Transverse colon (tissue), 4 donors: Measurements from ENCODE around the gene PARP6. TPM values are rescaled to one million over a fixed set of nuclear protein-coding genes. Genes with fewer than 3 reads are reported as not detected.

Experiments
- DNase-seq: peaks from one replicate; pipeline ENCODE4 v3.0.0-alpha.2; 2019
- H3K27ac ChIP-seq, 4 donors: fragments of 200-600 bp; sonication (generic); 2 replicates each; pipeline ENCODE4 v1.5.1; 2016 to 2018; ENCODE audit warnings: inconsistent platforms in 4 of 4
- H3K27me3 ChIP-seq: fragments of 200-600 bp; sonication (generic); 2 replicates; pipeline ENCODE4 v1.5.1; 2017; ENCODE audit warnings: inconsistent platforms
- H3K36me3 ChIP-seq, 4 donors: fragments of 200-600 bp; sonication (generic); 2 replicates each; pipeline ENCODE4 v1.5.1; 2017 to 2019; ENCODE audit warnings: inconsistent platforms in 4 of 4
- H3K4me1 ChIP-seq, 4 donors: fragments of 200-600 bp; sonication (generic); 2 replicates each; pipeline ENCODE4 v1.5.1; 2017 to 2020; ENCODE audit warnings: inconsistent platforms in 4 of 4
- H3K4me3 ChIP-seq, 4 donors: fragments of 200-600 bp; sonication (generic); 1 replicate in 1 of 4; 2 replicates in 3 of 4; pipeline versions ENCODE4 v1.5.1 to v1.6.1; 2017 to 2019; ENCODE audit warnings: inconsistent platforms in 4 of 4
- H3K9me3 ChIP-seq, 2 donors: fragments of 200-600 bp; sonication (generic); 2 replicates each; pipeline ENCODE4 v1.5.1; 2017 to 2019; ENCODE audit warnings: inconsistent platforms in 2 of 2
- EP300 ChIP-seq: sonication (generic); formaldehyde crosslinking; IDR thresholded peaks from one replicate; pipeline ENCODE4 v1.6.1; 2017; ENCODE audit warnings: antibody characterized with exemption, low read depth
- POLR2A ChIP-seq: fragments of 450-650 bp; IDR thresholded peaks from one replicate; pipeline ENCODE4 v1.6.1; 2016; ENCODE audit warnings: antibody characterized with exemption, mild to moderate bottlenecking, moderate library complexity
- POLR2AphosphoS5 ChIP-seq, 3 donors: sonication (generic); formaldehyde crosslinking; IDR thresholded peaks; one replicate each; pipeline ENCODE4 v1.6.1; 2016; ENCODE audit warnings: antibody characterized with exemption in 3 of 3
- WGBS, 2 donors: methylation state at CpG; one replicate each; pipeline ENCODE4 v1.1.5; 2018; ENCODE audit warnings: low coverage in 1 of 2; 5-methylcytosine and 5-hydroxymethylcytosine counted together
- in situ Hi-C, 4 donors: fragments of 200-750 bp; cut with MboI; loops; one replicate each; pipeline versions ENCODE4 v1.15.0 to v1.15.1; 2017; ENCODE audit warnings: low sequenced_read_pairs in 3 of 4, low pct_ligation_motif_present in 1 of 4, low pct_unique_long_range_greater_than_20kb in 1 of 4
- intact Hi-C: fragments of 100-400 bp; cut with DNase I; formaldehyde crosslinking; loops from one replicate; pipeline ENCODE4 v1.15.1; 2023; ENCODE audit warnings: low total_unique reads
- total RNA-seq, 4 donors: library from RNA; depleted of rRNA; stranded (reverse); fragments of >200 nt; gene quantifications; one replicate each; pipeline ENCODE4 v1.1.0, GENCODE V29; 2016
- TF ChIP-seq, protein P1 (sequence below), 5 experiments: fragments of 200-600 bp in 3 of 5; fragments of 450-650 bp in 2 of 5; sonication (generic) in 3 of 5; IDR thresholded peaks; 1 replicate in 2 of 5; 2 replicates in 3 of 5; pipeline ENCODE4 v1.5.1; 2016 to 2017; ENCODE audit warnings: antibody characterized with exemption in 5 of 5, inconsistent platforms in 3 of 5, mild to moderate bottlenecking in 2 of 5, moderate library complexity in 1 of 5

Gene PARP6
- total RNA-seq, 4 donors from 2014 or later = 44.1 to 152 (median 57.9) TPM

DNA sequence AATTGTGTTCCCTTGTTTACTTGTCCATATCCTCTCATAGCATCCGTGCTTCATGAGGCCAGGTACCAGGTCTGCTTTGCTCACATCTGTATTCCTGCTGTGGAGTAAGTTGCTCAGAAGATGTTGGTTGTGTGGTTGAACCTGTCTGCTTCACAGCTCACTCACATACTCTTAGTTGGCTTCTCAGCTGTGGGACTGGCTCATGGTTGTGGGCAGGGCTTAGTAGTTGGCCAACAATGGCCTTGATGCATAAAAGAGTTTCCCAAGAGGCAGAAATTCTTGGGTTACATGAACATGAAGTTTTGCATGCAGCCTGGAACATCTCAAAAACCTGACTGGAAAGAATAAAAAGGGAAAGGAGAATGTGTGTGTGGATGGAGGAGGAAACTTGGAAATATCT lies 30.6 kb upstream of the PARP6 start:
- H3K27ac ChIP-seq = no peak overlapping the region
- 58 to 60% methylated on average over 1 of the region's 1 CpG for WGBS, 2 donors
- no peak for DNase-seq
- H3K4me1 ChIP-seq = no peaks in the 10 kb centered on the region
- in situ Hi-C loops (loop anchor here in 1 of 4 donors (10.0 kb wide), 1 partner anchor 372 kb away; no protein-coding TSS in a partner anchor), intact Hi-C loops (no loop called here)
- TF ChIP-seq EP300 = no peak
- no peak for TF ChIP-seq POLR2AphosphoS5 (IDR thresholded peaks at IDR 0.05)
- TF ChIP-seq POLR2A = no peak
- TF ChIP-seq, protein P1, sequence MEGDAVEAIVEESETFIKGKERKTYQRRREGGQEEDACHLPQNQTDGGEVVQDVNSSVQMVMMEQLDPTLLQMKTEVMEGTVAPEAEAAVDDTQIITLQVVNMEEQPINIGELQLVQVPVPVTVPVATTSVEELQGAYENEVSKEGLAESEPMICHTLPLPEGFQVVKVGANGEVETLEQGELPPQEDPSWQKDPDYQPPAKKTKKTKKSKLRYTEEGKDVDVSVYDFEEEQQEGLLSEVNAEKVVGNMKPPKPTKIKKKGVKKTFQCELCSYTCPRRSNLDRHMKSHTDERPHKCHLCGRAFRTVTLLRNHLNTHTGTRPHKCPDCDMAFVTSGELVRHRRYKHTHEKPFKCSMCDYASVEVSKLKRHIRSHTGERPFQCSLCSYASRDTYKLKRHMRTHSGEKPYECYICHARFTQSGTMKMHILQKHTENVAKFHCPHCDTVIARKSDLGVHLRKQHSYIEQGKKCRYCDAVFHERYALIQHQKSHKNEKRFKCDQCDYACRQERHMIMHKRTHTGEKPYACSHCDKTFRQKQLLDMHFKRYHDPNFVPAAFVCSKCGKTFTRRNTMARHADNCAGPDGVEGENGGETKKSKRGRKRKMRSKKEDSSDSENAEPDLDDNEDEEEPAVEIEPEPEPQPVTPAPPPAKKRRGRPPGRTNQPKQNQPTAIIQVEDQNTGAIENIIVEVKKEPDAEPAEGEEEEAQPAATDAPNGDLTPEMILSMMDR (IDR thresholded peaks at IDR 0.05) = no peak
- no peaks in the 10 kb centered on the region for H3K9me3 ChIP-seq
- H3K36me3 ChIP-seq = no peaks in the 10 kb centered on the region
- no peaks in the 10 kb centered on the region for H3K27me3 ChIP-seq
- H3K4me3 ChIP-seq = no peak overlapping the region

DNA sequence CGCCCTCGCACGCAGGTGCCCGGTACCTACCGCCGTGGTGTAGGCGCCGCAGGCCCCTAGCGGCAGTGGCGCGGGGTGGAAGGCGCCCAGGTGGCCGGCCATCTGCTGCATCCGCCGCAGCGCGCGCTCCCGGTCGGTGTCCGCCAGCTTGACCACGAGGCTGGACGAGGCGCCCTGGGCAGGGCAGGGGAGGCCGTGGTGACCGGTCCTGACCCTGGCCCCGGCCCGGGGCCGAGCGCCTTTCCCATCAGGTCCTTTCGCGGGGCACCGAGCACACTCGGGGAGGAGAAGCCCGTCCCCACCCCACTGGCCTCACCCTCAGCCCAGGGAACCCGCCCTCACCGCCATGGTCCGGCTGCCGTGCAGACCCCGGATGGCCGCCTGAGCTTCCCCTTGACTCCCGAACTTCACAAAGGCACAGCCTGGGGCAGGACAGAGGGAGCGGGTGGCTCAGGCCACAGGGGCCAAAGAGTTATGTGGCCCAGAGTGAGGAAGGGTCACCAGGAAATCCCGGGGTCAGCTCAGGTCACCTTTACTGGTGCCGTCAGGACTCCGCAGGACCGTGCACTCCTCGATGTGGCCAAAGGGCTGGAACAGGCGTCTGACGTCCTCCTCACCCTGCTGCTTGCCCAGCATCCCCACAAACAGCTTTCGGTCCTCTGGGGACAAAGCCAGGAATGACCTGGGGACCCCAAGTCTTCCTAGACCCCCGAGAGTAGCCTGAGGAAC lies 17.4 kb upstream of the PARP6 start:
- H3K4me3 ChIP-seq = no peak overlapping the region
- in situ Hi-C loops = no loop called here
- 91% methylated on average over 44 of the region's 52 CpGs; no CpG with 5 or more reads in 1 of the 2 donors for WGBS, 2 donors
- no peaks in the 10 kb centered on the region for H3K4me1 ChIP-seq
- TF ChIP-seq, protein P1 (IDR thresholded peaks at IDR 0.05) = no peak
- no peak for TF ChIP-seq POLR2AphosphoS5 (IDR thresholded peaks at IDR 0.05)
- no peak for TF ChIP-seq POLR2A
- no peak for TF ChIP-seq EP300
- no peaks in the 10 kb centered on the region for H3K27me3 ChIP-seq
- H3K27ac ChIP-seq = no peak overlapping the region
- H3K36me3 ChIP-seq = no peaks in the 10 kb centered on the region
- intact Hi-C loops = no loop called here
- no peaks in the 10 kb centered on the region for H3K9me3 ChIP-seq
- DNase-seq = no peak

DNA sequence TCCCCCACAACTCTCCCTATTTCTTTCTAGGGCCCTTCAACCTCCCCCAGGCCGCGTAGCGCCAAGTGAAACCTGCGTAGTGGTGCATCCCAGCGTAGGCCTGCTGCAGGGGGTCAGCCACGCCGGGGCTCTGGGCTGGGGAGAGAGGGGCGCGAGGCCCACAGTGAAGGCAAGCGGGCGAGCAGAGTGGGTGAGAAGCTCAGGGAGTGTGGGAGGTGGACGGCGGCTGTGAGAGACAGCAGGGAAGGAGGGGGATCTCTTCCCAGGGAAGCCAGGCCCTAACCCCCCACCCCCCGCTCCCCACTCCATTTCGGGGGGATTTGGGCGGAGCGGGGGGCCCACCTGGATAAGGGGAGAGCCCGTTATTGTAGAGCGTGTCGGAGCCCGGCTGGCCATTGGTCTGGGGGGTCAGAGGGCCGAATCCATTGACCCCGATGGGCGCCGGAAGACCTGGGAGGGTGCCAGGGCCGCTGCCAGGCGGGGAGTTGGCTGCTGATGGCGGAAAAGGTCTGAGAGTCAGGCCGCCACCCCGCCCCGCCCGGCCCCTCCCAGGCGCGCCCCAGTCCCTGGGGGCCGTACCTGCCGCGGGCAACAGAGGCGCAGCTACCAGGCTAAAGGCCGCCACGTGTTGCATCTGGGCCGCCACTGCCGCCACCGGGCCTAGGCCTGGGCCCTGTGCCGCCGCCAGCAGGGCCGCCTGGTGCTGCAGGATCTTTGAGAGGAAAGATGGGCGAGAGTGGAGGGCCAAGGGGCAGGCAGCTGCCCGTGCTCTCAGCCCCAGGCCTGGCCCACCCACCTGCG lies 16.6 kb upstream of the PARP6 start:
- WGBS, 2 donors = 93 to 95% methylated on average over 11 to 48 of the region's 49 CpGs
- in situ Hi-C loops (no loop called here), intact Hi-C loops (no loop called here)
- TF ChIP-seq, protein P1 (IDR thresholded peaks at IDR 0.05) = no peak
- TF ChIP-seq POLR2AphosphoS5 (IDR thresholded peaks at IDR 0.05) = no peak
- no peak for TF ChIP-seq POLR2A
- no peak for TF ChIP-seq EP300
- Histone ChIP-seq H3K4me3 (no peak overlapping the region), H3K27ac (no peak overlapping the region), H3K9me3 (no peaks in the 10 kb centered on the region), H3K36me3 (no peaks in the 10 kb centered on the region), H3K4me1 (no peaks in the 10 kb centered on the region), H3K27me3 (no peaks in the 10 kb centered on the region)
- DNase-seq = no peak

DNA sequence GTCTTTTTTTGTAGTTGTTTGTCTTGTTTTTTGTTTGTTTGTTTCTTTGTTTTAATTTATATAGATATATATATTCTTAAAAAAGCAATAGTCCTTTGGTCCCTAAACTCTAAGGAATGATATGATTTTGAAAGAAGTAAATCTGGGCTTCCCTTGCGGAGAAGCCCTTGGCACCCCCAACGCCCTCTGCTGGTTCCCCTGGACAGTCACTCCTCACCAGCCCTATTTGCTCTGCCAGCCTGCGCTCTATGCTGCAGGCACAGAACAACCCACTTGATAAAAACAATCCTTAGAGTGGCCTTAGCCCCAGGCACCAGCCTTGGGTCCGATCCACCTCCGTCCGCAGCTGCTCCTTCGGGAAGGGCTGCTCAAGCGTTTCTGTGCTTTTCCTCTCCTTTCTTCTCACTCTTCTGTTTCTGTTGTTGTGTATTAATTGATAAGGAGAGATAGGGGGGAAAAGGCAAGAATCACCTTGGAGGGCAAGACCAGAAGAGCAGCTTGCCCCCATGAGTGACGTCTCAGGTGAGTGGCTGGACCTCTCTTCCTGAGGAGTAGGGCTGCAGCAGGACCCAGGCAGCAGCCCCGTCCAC lies 13.7 kb upstream of the PARP6 start:
- H3K4me1 ChIP-seq = no peaks in the 10 kb centered on the region
- no peaks in the 10 kb centered on the region for H3K9me3 ChIP-seq
- peak; percentile 48 for DNase-seq
- TF ChIP-seq POLR2A = no peak
- TF ChIP-seq, protein P1 (IDR thresholded peaks at IDR 0.05) = peak; percentile 52 to 57 (median 54)
- H3K4me3 ChIP-seq = no peak overlapping the region
- 70 to 72% methylated on average over 8 to 10 of the region's 10 CpGs for WGBS, 2 donors
- in situ Hi-C loops (no loop called here), intact Hi-C loops (loop anchor here (2.0 kb wide), 1 partner anchor 85 kb away; no protein-coding TSS in a partner anchor)
- no peak overlapping the region for H3K27ac ChIP-seq
- no peaks in the 10 kb centered on the region for H3K36me3 ChIP-seq
- no peaks in the 10 kb centered on the region for H3K27me3 ChIP-seq
